Esophagus muscularis mucosa (tissue), 3 donors: Measurements from ENCODE around the gene PDCD1.

Experiments
- CTCF ChIP-seq, 3 experiments: fragments of 200-600 bp in 2 of 3; fragments of 450-650 bp in 1 of 3; sonication (generic) in 2 of 3; IDR thresholded peaks; one replicate each; pipeline ENCODE4 v1.5.1; 2017 to 2019; ENCODE audit warnings: antibody characterized with exemption in 3 of 3, mild to moderate bottlenecking in 2 of 3, moderate library complexity in 1 of 3
- POLR2A ChIP-seq: fragments of 450-650 bp; IDR thresholded peaks from one replicate; pipeline ENCODE4 v1.6.1; 2017; ENCODE audit warnings: antibody characterized with exemption, moderate library complexity, mild to moderate bottlenecking, low read depth

- no peak for TF ChIP-seq POLR2A
- TF ChIP-seq CTCF (IDR thresholded peaks at IDR 0.05) = no peak
Measured at GRCh38 chr2:241865957-241866789, 7.5 kb upstream of the PDCD1 start.
